IPS-18c (cell line): ENCODE data around the gene CNTN4.

Experiments
- H3K4me3 ChIP-seq: 2 replicates; pipeline ENCODE4 v1.7.0; 2013; ENCODE audit warnings: low read depth, mild to moderate bottlenecking, low read length, moderate library complexity; ENCODE audit not compliant: insufficient read depth
- H3K9me3 ChIP-seq: one replicate; pipeline ENCODE4 v1.6.1; 2013; ENCODE audit warnings: mild to moderate bottlenecking, low read length, moderate library complexity; ENCODE audit not compliant: control insufficient read depth, insufficient read depth

The CNTN4 gene

GRCh38 chr3:2218375-2218774 is 119.7 kb downstream of the CNTN4 start:
- Histone ChIP-seq H3K9me3 (no peaks in the 10 kb centered on the region), H3K4me3 (no peak overlapping the region)

GRCh38 chr3:2218816-2219215 is 120.2 kb downstream of the CNTN4 start:
- no peak overlapping the region for H3K4me3 ChIP-seq
- no peaks in the 10 kb centered on the region for H3K9me3 ChIP-seq

DNA sequence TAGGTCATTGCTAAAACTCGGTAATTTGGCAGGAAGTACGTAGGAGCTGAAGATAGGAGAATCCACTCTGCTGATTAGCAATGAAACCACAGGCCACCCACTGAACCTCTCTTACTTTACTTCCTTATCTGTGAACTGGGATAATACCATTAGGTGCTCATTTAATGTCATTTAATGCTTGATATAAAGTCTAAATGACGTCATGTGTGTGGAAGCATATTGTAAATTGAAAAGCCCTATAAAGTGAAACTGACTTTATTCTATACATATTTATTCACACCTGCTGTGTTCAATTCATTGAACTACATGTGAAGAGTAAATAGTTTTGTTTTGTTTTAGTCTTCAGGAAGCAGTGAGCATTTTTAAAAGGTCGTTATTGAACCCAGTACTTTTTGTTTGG is 137.5 kb downstream of the CNTN4 start:
- H3K9me3 ChIP-seq, result no peaks in the 10 kb centered on the region

GRCh38 chr3:2244137-2244536 is 145.5 kb downstream of the CNTN4 start:
- no peaks in the 10 kb centered on the region for H3K9me3 ChIP-seq

More for the DNA sequence above, 137.5 kb downstream of the CNTN4 start:
- no peak overlapping the region for H3K4me3 ChIP-seq

DNA sequence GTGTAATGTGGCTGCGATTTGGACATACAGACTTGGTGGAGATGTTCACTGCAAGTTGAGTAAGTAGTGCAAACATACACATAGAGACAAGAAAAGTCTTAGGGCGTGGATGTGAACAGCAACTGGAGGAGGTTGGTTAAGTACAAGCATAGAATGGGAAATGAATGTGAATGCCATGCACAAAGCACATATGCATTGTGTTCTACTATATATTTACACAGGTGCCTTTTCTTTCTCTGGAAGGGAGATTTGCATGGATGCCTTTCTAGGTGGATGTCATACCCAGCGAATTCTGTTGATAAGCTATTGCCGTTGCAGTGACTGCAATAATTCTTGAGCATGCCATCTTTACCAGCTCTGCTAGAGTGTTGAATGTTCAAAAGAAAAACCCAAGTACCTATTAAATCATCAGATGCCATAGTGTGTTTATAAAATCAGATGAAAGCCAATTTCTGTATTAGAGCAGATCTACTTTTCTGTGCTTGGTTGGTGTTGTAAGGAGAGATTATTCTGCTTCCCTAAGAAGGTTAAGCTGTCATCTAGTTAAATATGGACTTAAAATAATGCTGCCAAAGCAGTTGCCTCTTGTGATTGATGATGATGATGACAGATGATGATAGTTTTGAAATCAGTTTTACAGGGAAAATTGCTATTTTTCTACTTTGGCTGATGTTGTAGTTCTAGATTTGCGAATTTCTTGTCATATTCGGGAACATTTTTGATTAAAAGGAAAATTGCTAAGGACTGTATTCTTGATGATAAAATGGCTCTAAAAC is 148.4 kb downstream of the CNTN4 start:
- H3K4me3 ChIP-seq, result no peak overlapping the region
- no peaks in the 10 kb centered on the region for H3K9me3 ChIP-seq

More at GRCh38 chr3:2244137-2244536, 145.5 kb downstream of the CNTN4 start:
- H3K4me3 ChIP-seq, result no peak overlapping the region

DNA sequence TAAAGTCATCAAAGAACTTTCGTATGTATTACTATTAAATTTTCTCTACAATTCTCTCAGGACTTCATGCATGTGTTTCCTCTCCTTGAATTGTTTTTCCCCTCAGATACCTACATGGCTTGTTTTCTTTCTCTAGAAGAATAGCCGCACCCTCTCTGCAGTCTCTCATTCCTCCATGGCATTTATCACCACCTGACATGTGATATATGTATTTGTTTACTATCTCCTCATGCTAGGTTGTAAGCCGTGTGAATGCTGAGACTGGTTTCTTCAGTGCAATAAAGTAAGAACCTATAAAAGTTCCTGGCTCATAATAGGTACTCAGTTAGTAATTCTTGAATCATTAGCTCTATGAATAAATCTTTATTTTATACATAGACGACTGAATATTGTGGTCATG is 149.2 kb downstream of the CNTN4 start:
- H3K4me3 ChIP-seq, result no peak overlapping the region
- H3K9me3 ChIP-seq, result no peaks in the 10 kb centered on the region

GRCh38 chr3:2250783-2251182 is 152.1 kb downstream of the CNTN4 start:
- H3K9me3 ChIP-seq, result no peaks in the 10 kb centered on the region

GRCh38 chr3:2261747-2262146 is 163.1 kb downstream of the CNTN4 start:
- Histone ChIP-seq H3K4me3 (no peak overlapping the region), H3K9me3 (no peaks in the 10 kb centered on the region)

More at GRCh38 chr3:2250783-2251182, 152.1 kb downstream of the CNTN4 start:
- no peak overlapping the region for H3K4me3 ChIP-seq

- H3K9me3 ChIP-seq, result no peaks in the 10 kb centered on the region
- H3K4me3 ChIP-seq, result no peak overlapping the region
These were observed 163.5 kb downstream of the CNTN4 start for GRCh38 chr3:2262204-2262603.

DNA sequence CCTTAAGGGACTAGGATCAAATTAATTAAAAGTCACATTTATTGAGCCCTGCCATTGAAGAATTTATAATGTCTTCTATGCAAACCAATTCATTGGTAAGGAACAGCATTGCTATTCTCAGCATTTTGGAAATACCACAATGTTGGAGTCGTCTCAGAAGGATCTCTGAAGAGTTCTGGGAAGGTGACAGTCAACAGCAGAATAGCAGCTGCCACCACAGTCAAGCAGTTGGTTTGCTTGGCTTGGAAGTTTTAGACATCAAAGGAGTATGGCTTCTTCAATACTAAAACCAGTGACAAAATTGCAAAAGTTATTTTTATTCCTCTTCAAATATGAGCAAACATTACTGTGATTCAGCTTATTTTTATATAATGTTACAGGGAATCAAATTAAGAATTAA is 167.9 kb downstream of the CNTN4 start:
- no peaks in the 10 kb centered on the region for H3K9me3 ChIP-seq
- H3K4me3 ChIP-seq, result no peak overlapping the region

DNA sequence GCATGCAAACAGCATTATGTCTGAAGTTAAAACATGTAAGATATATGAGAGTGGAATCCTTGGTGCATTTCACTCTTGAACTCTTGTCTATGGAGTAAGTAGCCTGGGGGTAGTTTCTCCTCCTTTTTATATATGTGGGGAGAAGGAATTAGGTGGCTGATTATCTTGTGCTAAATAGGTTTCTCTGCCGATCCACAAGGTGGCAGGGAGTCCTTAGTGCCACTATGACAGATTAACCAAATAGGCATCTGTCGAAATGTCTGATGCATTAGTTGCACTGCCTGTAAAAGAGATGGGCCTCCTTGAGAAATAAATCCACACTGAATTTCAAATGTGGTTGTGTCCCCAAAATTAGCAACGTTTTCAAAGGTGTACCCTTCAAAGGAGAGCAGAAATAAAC is 170.1 kb downstream of the CNTN4 start:
- no peak overlapping the region for H3K4me3 ChIP-seq

GRCh38 chr3:2274526-2274925 is 175.9 kb downstream of the CNTN4 start:
- H3K9me3 ChIP-seq, result no peaks in the 10 kb centered on the region

More for the DNA sequence above, 170.1 kb downstream of the CNTN4 start:
- no peaks in the 10 kb centered on the region for H3K9me3 ChIP-seq

GRCh38 chr3:2283818-2284217 is 185.2 kb downstream of the CNTN4 start:
- H3K9me3 ChIP-seq, result no peaks in the 10 kb centered on the region
- no peak overlapping the region for H3K4me3 ChIP-seq

More at GRCh38 chr3:2274526-2274925, 175.9 kb downstream of the CNTN4 start:
- no peak overlapping the region for H3K4me3 ChIP-seq

GRCh38 chr3:2300938-2301337 is 202.3 kb downstream of the CNTN4 start:
- H3K9me3 ChIP-seq, result no peaks in the 10 kb centered on the region
- no peak overlapping the region for H3K4me3 ChIP-seq

GRCh38 chr3:2301361-2301760 is 202.7 kb downstream of the CNTN4 start:
- Histone ChIP-seq H3K9me3 (no peaks in the 10 kb centered on the region), H3K4me3 (no peak overlapping the region)

GRCh38 chr3:2303566-2303965 is 204.9 kb downstream of the CNTN4 start:
- Histone ChIP-seq H3K4me3 (no peak overlapping the region), H3K9me3 (no peaks in the 10 kb centered on the region)

DNA sequence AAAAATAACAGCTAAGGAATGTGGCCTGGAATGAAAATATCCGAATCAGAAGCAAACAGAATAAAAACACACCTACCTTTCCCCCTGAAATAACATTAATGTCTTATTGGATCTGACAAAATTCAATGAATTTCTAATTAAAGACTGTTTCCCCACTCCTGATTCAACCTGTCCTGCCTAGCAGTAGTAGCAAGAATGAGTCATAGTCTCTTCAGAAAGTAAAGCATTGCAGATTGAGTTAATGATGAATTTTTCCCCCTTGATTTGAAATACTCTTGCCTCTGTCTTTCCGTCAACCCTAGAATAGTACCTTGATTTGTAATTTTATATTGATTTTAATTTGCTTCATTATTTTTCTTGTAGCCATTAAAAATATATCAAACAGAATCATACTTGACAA is 212.4 kb downstream of the CNTN4 start:
- Histone ChIP-seq H3K4me3 (no peak overlapping the region), H3K9me3 (no peaks in the 10 kb centered on the region)

- Histone ChIP-seq H3K9me3 (no peaks in the 10 kb centered on the region), H3K4me3 (no peak overlapping the region)
These were observed 218.9 kb downstream of the CNTN4 start for GRCh38 chr3:2317521-2317920.

- H3K9me3 ChIP-seq, result no peaks in the 10 kb centered on the region
- no peak overlapping the region for H3K4me3 ChIP-seq
These were observed 236.3 kb downstream of the CNTN4 start for GRCh38 chr3:2334921-2335320.
